ENCODE measurements around the gene PRSS56.

GRCh38 chr2:232483311-232483922 is 36.8 kb upstream of the PRSS56 start:
- no peak for TF ChIP-seq EZH2 (IDR thresholded peaks at IDR 0.05; ENCODE audit: borderline replicate concordance, insufficient read depth, low read length, poor library complexity, severe bottlenecking)
- TF ChIP-seq, protein P1, sequence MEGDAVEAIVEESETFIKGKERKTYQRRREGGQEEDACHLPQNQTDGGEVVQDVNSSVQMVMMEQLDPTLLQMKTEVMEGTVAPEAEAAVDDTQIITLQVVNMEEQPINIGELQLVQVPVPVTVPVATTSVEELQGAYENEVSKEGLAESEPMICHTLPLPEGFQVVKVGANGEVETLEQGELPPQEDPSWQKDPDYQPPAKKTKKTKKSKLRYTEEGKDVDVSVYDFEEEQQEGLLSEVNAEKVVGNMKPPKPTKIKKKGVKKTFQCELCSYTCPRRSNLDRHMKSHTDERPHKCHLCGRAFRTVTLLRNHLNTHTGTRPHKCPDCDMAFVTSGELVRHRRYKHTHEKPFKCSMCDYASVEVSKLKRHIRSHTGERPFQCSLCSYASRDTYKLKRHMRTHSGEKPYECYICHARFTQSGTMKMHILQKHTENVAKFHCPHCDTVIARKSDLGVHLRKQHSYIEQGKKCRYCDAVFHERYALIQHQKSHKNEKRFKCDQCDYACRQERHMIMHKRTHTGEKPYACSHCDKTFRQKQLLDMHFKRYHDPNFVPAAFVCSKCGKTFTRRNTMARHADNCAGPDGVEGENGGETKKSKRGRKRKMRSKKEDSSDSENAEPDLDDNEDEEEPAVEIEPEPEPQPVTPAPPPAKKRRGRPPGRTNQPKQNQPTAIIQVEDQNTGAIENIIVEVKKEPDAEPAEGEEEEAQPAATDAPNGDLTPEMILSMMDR (IDR thresholded peaks at IDR 0.05; ENCODE audit: poor library complexity, severe bottlenecking) = no peak
- no peak for TF ChIP-seq EP300 (conservative IDR thresholded peaks at IDR 0.05; ENCODE audit: poor library complexity, severe bottlenecking)
- TF ChIP-seq TAF1 (IDR thresholded peaks at IDR 0.05; ENCODE audit: low read depth) = no peak
